ENCODE results near the gene TMBIM4. TPM values are rescaled to one million over a fixed set of nuclear protein-coding genes. Genes with fewer than 3 reads are reported as not detected.
"Not testable (repeated sequence)": the region's sequence is repeated elsewhere in the genome, so short reads cannot be mapped to it uniquely, and the experiment has no call there.

TMBIM4 gene
- total RNA-seq, 1 experiment from 2014 or later, result 75.5 TPM

GRCh38 chr12:66190519-66191370 lies 20.9 kb upstream of the TMBIM4 start:
- Histone ChIP-seq H3K27me3 (no peaks in the 10 kb centered on the region), H3K4me3 (peak overlapping the region; percentile 70)
- peak; percentile 60 to 80 for DNase-seq

GRCh38 chr12:66189889-66190288 lies 20.1 kb upstream of the TMBIM4 start:
- peaks cover under 1% of the 10 kb centered on the region; the same call in 1 of the 2 replicates for H3K9me3 ChIP-seq (replicated peaks)
- peak overlapping the region; percentile 70 for H3K4me3 ChIP-seq
- H3K27ac ChIP-seq, result peak overlapping the region; percentile 91
- peaks cover 24% of the 10 kb centered on the region for H3K36me3 ChIP-seq
- H3K4me1 ChIP-seq, result peaks cover 6% of the 10 kb centered on the region; the same call in 1 of the 2 replicates
- peak in 1 of 2 experiments; percentile 18 for DNase-seq
- H3K27me3 ChIP-seq, result no peaks in the 10 kb centered on the region

More at GRCh38 chr12:66190519-66191370, 20.9 kb upstream of the TMBIM4 start:
- Histone ChIP-seq H3K36me3 (peaks cover 31% of the 10 kb centered on the region), H3K9me3 (replicated peaks) (no peaks in the 10 kb centered on the region), H3K4me1 (peaks cover 6% of the 10 kb centered on the region; the same call in 1 of the 2 replicates), H3K27ac (peak overlapping the region; percentile 91)

- Histone ChIP-seq H3K36me3 (peaks cover 19% of the 10 kb centered on the region), H3K4me3 (peak overlapping the region; percentile 70), H3K27ac (peak overlapping the region; percentile 91), H3K4me1 (peaks cover 6% of the 10 kb centered on the region; the same call in 1 of the 2 replicates), H3K9me3 (replicated peaks) (peaks cover 5% of the 10 kb centered on the region; the same call in 1 of the 2 replicates), H3K27me3 (no peaks in the 10 kb centered on the region)
- peak in 1 of 2 experiments; percentile 67 for DNase-seq
Measured at GRCh38 chr12:66189486-66189843, 19.7 kb upstream of the TMBIM4 start.

GRCh38 chr12:66188584-66189485 lies 19.0 kb upstream of the TMBIM4 start, which contains the start of gene IRAK3:
Gene IRAK3, plus strand, starts transcription at chr12:66189214. Its CDS starts 86 bp downstream, at chr12:66189300.
- H3K27ac ChIP-seq, result peak within 1 kb of the TSS; percentile 91
- H3K4me1 ChIP-seq, result peaks cover 6% of the 10 kb centered on the region; the same call in 1 of the 2 replicates
- peaks cover 5% of the 10 kb centered on the region; the same call in 1 of the 2 replicates for H3K9me3 ChIP-seq (replicated peaks)
- no peaks in the 10 kb centered on the region for H3K27me3 ChIP-seq
- peak within 1 kb of the TSS; percentile 70 for H3K4me3 ChIP-seq
- H3K36me3 ChIP-seq, result peaks cover 14% of the 10 kb centered on the region
- peak; percentile 77 to 78 for DNase-seq

GRCh38 chr12:66187821-66188220 lies 18.0 kb upstream of the TMBIM4 start:
- Histone ChIP-seq H3K9me3 (replicated peaks) (peaks cover 5% of the 10 kb centered on the region; the same call in 1 of the 2 replicates), H3K4me1 (peaks cover 6% of the 10 kb centered on the region; the same call in 1 of the 2 replicates), H3K36me3 (peaks cover 10% of the 10 kb centered on the region), H3K27ac (no peak overlapping the region), H3K4me3 (no peak overlapping the region), H3K27me3 (no peaks in the 10 kb centered on the region)
- DNase-seq, result no peak

GRCh38 chr12:66187036-66187435 lies 17.2 kb upstream of the TMBIM4 start:
- Histone ChIP-seq H3K4me1 (peaks cover 6% of the 10 kb centered on the region; the same call in 1 of the 2 replicates), H3K4me3 (no peak overlapping the region), H3K36me3 (peaks cover 3% of the 10 kb centered on the region), H3K27ac (no peak overlapping the region), H3K9me3 (replicated peaks) (peaks cover 5% of the 10 kb centered on the region; the same call in 1 of the 2 replicates), H3K27me3 (no peaks in the 10 kb centered on the region)
- no peak for DNase-seq

GRCh38 chr12:66184822-66185221 lies 15.0 kb upstream of the TMBIM4 start:
- not testable (repeated sequence) for H3K4me1 ChIP-seq; H3K27ac ChIP-seq; H3K4me3 ChIP-seq; H3K36me3 ChIP-seq; DNase-seq; H3K27me3 ChIP-seq; H3K9me3 ChIP-seq (replicated peaks)

- no peaks in the 10 kb centered on the region for H3K4me1 ChIP-seq
- peaks cover 5% of the 10 kb centered on the region; the same call in 1 of the 2 replicates for H3K9me3 ChIP-seq (replicated peaks)
- H3K36me3 ChIP-seq, result no peaks in the 10 kb centered on the region
- no peak overlapping the region for H3K27ac ChIP-seq
- H3K27me3 ChIP-seq, result no peaks in the 10 kb centered on the region
- DNase-seq, result no peak
- H3K4me3 ChIP-seq, result no peak overlapping the region
Measured at GRCh38 chr12:66182956-66183355, 13.2 kb upstream of the TMBIM4 start.

GRCh38 chr12:66176105-66176900 lies 6.5 kb upstream of the TMBIM4 start:
- Histone ChIP-seq H3K9me3 (replicated peaks) (no peaks in the 10 kb centered on the region), H3K4me3 (no peak overlapping the region), H3K4me1 (0 out of 2 replicates have a peak, but pooled peaks cover 3% of the 10 kb centered on the region), H3K27me3 (no peaks in the 10 kb centered on the region), H3K36me3 (no peaks in the 10 kb centered on the region), H3K27ac (no peak overlapping the region)
- DNase-seq, result no peak

- not testable (repeated sequence) for H3K27ac ChIP-seq; H3K4me3 ChIP-seq; H3K4me1 ChIP-seq; H3K36me3 ChIP-seq; H3K27me3 ChIP-seq; H3K9me3 ChIP-seq (replicated peaks)
- DNase-seq, result peak in 1 of 2 experiments; percentile 36
Measured at GRCh38 chr12:66174391-66175325, 4.9 kb upstream of the TMBIM4 start.

GRCh38 chr12:66170606-66171005 lies 810 bp upstream of the TMBIM4 start:
- DNase-seq, result peak; percentile 45 to 62
- Histone ChIP-seq H3K36me3 (peaks cover 10% of the 10 kb centered on the region), H3K27ac (peak overlapping the region; percentile 98), H3K4me3 (peak overlapping the region; percentile 87), H3K4me1 (peaks cover 11% of the 10 kb centered on the region), H3K9me3 (replicated peaks) (no peaks in the 10 kb centered on the region), H3K27me3 (no peaks in the 10 kb centered on the region)

- no peaks in the 10 kb centered on the region for H3K27me3 ChIP-seq
- peaks cover 7% of the 10 kb centered on the region for H3K9me3 ChIP-seq (replicated peaks)
- peak overlapping the region; percentile 98 for H3K27ac ChIP-seq
- peaks cover 11% of the 10 kb centered on the region for H3K4me1 ChIP-seq
- peaks cover 17% of the 10 kb centered on the region for H3K36me3 ChIP-seq
- DNase-seq, result peak in 1 of 2 experiments; percentile 42
- peak overlapping the region; percentile 87 for H3K4me3 ChIP-seq
Measured at GRCh38 chr12:66168410-66168809, 1.4 kb downstream of the TMBIM4 start.

GRCh38 chr12:66166561-66166960 lies 3.2 kb downstream of the TMBIM4 start:
- H3K4me1 ChIP-seq, result peaks cover 11% of the 10 kb centered on the region
- H3K36me3 ChIP-seq, result peaks cover 17% of the 10 kb centered on the region
- no peaks in the 10 kb centered on the region for H3K27me3 ChIP-seq
- peaks cover 7% of the 10 kb centered on the region for H3K9me3 ChIP-seq (replicated peaks)
- no peak overlapping the region for H3K4me3 ChIP-seq
- DNase-seq, result no peak
- H3K27ac ChIP-seq, result no peak overlapping the region
